Measurements from ENCODE around the gene ARSI. TPM values are rescaled to one million over a fixed set of nuclear protein-coding genes. Genes with fewer than 3 reads are reported as not detected.

Gene ARSI
- total and polyA plus RNA-seq, 2 donors (not counting 3 experiments of a cell fraction or from before 2014, with no cell fraction given), result 0.17 to 0.20 TPM

DNA sequence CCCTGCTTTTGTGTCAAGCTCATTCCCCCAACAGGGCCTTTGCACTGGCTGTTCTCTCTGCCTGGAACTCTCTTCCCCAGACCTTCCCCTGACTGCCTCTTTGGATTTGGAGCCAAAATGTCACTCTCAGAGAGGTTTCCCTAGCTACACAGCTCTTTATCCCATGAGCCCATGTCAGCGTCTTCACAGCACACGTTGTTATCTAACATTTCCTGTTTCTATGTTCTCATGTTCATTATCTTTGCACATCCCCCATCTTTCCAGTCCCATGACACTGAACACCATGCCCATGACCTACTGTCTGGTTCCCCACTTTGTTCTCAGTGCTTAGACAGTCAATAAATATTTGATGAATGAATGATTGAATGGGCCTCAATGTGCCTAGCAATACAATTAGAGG, 26.3 kb upstream of the ARSI start:
- H2AFZ ChIP-seq (ENCODE audit: low read depth, low read length), result no peak overlapping the region
- no peak overlapping the region for H3K9ac ChIP-seq (replicated peaks; ENCODE audit: extremely low read depth, insufficient read depth, low read length)
- H3K4me1 ChIP-seq (ENCODE audit: control insufficient read depth, extremely low read depth, insufficient read depth, low read length), result no peaks in the 10 kb centered on the region
- TF ChIP-seq, protein P1, sequence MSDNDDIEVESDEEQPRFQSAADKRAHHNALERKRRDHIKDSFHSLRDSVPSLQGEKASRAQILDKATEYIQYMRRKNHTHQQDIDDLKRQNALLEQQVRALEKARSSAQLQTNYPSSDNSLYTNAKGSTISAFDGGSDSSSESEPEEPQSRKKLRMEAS (IDR thresholded peaks at IDR 0.05; ENCODE audit: insufficient read depth, insufficient read length), result no peak
- TF ChIP-seq, protein P2, sequence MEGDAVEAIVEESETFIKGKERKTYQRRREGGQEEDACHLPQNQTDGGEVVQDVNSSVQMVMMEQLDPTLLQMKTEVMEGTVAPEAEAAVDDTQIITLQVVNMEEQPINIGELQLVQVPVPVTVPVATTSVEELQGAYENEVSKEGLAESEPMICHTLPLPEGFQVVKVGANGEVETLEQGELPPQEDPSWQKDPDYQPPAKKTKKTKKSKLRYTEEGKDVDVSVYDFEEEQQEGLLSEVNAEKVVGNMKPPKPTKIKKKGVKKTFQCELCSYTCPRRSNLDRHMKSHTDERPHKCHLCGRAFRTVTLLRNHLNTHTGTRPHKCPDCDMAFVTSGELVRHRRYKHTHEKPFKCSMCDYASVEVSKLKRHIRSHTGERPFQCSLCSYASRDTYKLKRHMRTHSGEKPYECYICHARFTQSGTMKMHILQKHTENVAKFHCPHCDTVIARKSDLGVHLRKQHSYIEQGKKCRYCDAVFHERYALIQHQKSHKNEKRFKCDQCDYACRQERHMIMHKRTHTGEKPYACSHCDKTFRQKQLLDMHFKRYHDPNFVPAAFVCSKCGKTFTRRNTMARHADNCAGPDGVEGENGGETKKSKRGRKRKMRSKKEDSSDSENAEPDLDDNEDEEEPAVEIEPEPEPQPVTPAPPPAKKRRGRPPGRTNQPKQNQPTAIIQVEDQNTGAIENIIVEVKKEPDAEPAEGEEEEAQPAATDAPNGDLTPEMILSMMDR (IDR thresholded peaks at IDR 0.05; ENCODE audit: extremely low read depth in 1 of 2, insufficient read depth in 1 of 2, low read depth in 1 of 2, low read length in 2 of 2), result no peak
- TF ChIP-seq POLR2A (IDR thresholded peaks at IDR 0.05; ENCODE audit: low read depth, low read length) (no peak), POLR2AphosphoS5 (IDR thresholded peaks at IDR 0.05; ENCODE audit: insufficient read depth, low read depth, low read length) (no peak), MYC (IDR thresholded peaks at IDR 0.05; ENCODE audit: low read depth, low read length) (no peak), FOS (IDR thresholded peaks at IDR 0.05; ENCODE audit: borderline replicate concordance, insufficient read depth, low read length) (no peak), JUN (IDR thresholded peaks at IDR 0.05; ENCODE audit: borderline replicate concordance, insufficient read depth, insufficient read length, low read depth) (no peak), GATA2 (IDR thresholded peaks at IDR 0.05; ENCODE audit: insufficient read depth, insufficient read length, low read depth, low read length) (no peak), EZH2 (IDR thresholded peaks at IDR 0.05; ENCODE audit: borderline replicate concordance, low read depth, low read length, severe bottlenecking) (no peak)
- intact Hi-C loops (cut with micrococcal nuclease) (no loop called here), dilution Hi-C loops (cut with MboI; ENCODE audit: extremely low pct_ligation_motif_present, low sequenced_read_pairs) (no loop called here)
- H3K36me3 ChIP-seq (ENCODE audit: control insufficient read depth in 2 of 2, extremely low read depth in 1 of 2, insufficient read depth in 2 of 2, low read length in 2 of 2), result no peaks in the 10 kb centered on the region
- H3K79me2 ChIP-seq (ENCODE audit: control insufficient read depth, insufficient read depth, low read length), result no peaks in the 10 kb centered on the region
- no peaks in the 10 kb centered on the region for H4K20me1 ChIP-seq (replicated peaks; ENCODE audit: control insufficient read depth, extremely low read depth, insufficient read depth, low read length)
- CTCF ChIA-PET, result interaction anchor here (1.4 to 1.5 kb wide), 2 partner anchors 12 to 22 kb away, joined by 3 to 4 read pairs; no protein-coding TSS in a partner anchor
- DNase-seq (ENCODE audit: low read depth, low spot score) (no peak), FAIRE-seq (no peak)
- BruUV-seq (replicated peaks), result no TSS peak
- no peak overlapping the region for H3K4me3 ChIP-seq (replicated peaks in 1 of 3; ENCODE audit: insufficient read depth in 1 of 3, low read depth in 1 of 3, low read length in 3 of 3)
- H3K27me3 ChIP-seq (ENCODE audit: control insufficient read depth in 2 of 2, insufficient read depth in 2 of 2, low read length in 2 of 2), result peaks cover 2 to 6% of the 10 kb centered on the region in 2 experiments
- H3K4me2 ChIP-seq (ENCODE audit: insufficient read depth, low read length), result no peak overlapping the region
- H3K9me3 ChIP-seq (replicated peaks; ENCODE audit: control insufficient read depth, insufficient read depth, low read length), result no peaks in the 10 kb centered on the region
- H3K9me1 ChIP-seq (replicated peaks; ENCODE audit: control insufficient read depth, extremely low read depth, insufficient read depth, low read length), result no peaks in the 10 kb centered on the region
- H3K27ac ChIP-seq (ENCODE audit: insufficient read depth, low read depth, low read length), result no peak overlapping the region
- POLR2A ChIA-PET, result no interaction called here

Data from endothelial cell of umbilical vein (primary cell).